HK-2 (cell line): Measurements from ENCODE around the gene SKIL.

Experiments used
- DNase-seq: peaks from one replicate; pipeline ENCODE4 v3.0.0-alpha.2; 2018; ENCODE audit not compliant: unreplicated experiment

The SKIL gene

GRCh38 chr3:170436697-170437096 is 79.2 kb downstream of the SKIL start:
- DNase-seq = no peak

DNA sequence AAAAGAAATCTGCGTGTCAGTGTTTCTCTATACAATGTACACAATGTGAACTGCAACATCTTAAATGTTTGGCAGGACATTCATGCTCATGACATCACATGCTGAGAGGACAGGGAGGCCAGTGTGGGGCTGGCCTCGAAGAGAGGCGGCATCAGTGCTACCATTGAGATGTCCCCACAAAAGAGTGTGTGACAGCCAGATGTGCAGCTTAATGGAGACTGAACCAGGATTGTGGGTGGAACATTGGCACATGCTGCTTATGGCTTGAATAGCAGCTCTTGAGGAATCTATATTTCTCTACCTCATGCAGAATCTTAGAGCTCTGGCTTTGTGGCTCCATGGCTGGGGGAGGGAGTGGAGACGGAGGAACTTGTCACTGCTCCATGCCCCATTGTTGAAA is 79.7 kb downstream of the SKIL start:
- DNase-seq = no peak

DNA sequence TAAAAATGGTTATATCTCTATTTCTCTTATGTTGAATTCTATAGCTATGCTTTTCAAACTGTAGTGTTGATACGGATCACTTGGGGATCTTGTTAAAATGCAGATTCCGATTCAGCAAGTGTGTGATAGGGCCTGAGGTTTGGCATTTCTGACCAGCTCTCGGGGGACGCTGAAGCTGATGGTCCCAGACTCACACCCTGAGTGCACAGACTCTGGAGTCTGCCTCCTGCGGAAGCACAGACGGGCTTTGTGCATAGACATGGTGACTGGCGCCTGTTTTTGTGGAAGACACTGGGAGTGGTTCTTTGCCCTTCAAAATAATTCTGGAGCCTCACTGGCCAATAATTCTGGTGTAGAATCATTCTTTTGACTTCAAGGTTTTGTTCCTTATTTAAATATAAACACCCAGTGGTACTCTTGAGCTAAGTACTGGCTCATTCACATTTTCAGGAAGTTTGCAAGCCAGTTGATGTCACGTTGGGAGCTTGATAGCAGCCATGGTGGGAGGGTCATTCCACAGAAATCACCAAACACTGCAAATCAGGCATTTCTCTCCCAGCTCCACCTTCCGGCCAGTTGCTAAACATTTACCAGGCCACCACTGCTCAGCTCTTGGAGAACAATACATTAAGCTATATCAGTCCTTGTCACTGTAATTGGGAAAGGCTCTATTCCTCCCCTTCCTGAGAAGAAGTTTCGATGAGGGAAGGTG is 80.3 kb downstream of the SKIL start:
- DNase-seq = peak; percentile 39

- no peak for DNase-seq
Observed at GRCh38 chr3:170438836-170439235, 81.3 kb downstream of the SKIL start.

DNA sequence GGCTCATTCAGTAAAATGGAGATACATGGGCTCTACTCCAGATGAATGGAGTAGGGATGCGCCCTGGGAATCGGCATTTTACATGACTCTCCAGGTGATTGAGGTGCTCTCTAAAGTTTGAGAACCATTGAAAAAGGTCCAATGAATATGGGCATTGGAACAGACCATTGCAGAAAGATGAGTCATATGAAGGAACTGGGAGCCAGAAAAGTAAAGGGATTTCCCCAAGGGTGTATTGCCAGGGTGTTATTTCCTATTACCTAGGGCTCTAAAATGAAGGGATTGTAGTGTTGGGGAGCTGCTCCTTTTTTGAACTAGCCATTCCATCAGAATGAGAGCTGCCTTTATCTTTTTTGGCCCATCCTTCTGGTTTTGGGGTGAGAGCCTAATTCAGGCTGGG is 82.8 kb downstream of the SKIL start:
- DNase-seq = no peak

- DNase-seq = no peak
Observed at GRCh38 chr3:170441412-170441811, 83.9 kb downstream of the SKIL start.

DNA sequence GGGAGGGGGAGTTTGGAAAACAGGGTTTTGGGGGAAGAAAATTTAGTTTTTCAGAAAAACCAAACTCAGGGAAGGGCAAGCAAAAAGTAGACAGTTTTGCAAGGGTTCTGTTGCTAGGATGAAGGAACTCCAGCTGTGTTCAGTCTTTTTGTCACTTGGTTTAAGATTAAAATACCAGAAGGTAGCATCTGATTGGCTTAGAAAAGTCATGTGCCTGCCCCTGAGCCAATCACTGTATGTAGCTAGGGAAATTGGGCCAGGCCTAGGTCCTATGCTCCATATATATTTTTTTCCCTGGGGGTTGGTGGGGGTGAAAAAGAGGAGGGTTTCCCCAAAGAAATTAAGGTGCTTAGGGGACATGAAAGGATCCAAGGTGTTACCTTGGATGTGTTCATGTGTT is 85.4 kb downstream of the SKIL start:
- DNase-seq = no peak

DNA sequence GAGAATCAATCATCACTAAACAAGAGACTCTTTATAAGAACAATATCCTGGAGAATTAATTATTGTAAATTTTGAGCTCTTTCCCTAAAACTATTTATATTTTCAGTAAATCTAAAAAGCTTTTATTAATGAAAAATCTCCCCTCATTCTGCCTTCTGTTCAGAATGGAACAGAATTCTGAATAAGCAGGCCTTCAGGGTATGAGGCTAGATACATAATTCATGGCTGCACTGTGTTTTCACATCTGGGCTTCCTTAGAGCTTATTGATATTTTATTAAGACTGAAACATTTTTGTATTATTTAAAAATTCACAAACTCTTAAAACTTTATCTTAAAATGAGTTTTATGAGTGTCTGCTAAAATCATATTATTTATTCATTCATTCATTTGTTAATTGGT is 85.9 kb downstream of the SKIL start:
- no peak for DNase-seq
